SK-N-SH treated with all-trans-retinoic acid at 6 μM for 48 hours (cell line): ENCODE measurements around the gene APBA2.

Experiments used
- ATAC-seq: fragments of 200-7000 bp; cut with Tn5 transposase; 3 replicates; pipeline ENCODE4 v1.9.1; 2020; ENCODE audit warnings: mild to moderate bottlenecking, moderate library complexity
- BACH2 ChIP-seq: fragments of 250-450 bp; sonication (Bioruptor Pico); IDR thresholded peaks from 2 replicates; pipeline ENCODE4 v1.9.0; 2021; ENCODE audit warnings: mild to moderate bottlenecking, borderline replicate concordance
- CSDC2 ChIP-seq: fragments of 250-450 bp; sonication (Bioruptor Pico); IDR thresholded peaks from 2 replicates; pipeline ENCODE4 v1.5.0; 2020; ENCODE audit warnings: mild to moderate bottlenecking, moderate library complexity
- ESRRG ChIP-seq: fragments of 250-450 bp; sonication (Bioruptor Pico); IDR thresholded peaks from 2 replicates; pipeline ENCODE4 v1.6.1; 2021; ENCODE audit warnings: mild to moderate bottlenecking
- GLIS3 ChIP-seq: fragments of 250-450 bp; sonication (Bioruptor Pico); IDR thresholded peaks from 2 replicates; pipeline ENCODE4 v1.5.0; 2020; ENCODE audit warnings: mild to moderate bottlenecking, moderate library complexity
- ISL1 ChIP-seq: fragments of 250-450 bp; sonication (Bioruptor Pico); IDR thresholded peaks from 2 replicates; pipeline ENCODE4 v2.1.2; 2022; ENCODE audit warnings: mild to moderate bottlenecking, moderate library complexity
- OSR1 ChIP-seq: fragments of 250-450 bp; sonication (Bioruptor Pico); IDR thresholded peaks from 2 replicates; pipeline ENCODE4 v1.8.0; 2022; ENCODE audit warnings: moderate library complexity, mild to moderate bottlenecking, inconsistent platforms
- PPARA ChIP-seq: fragments of 250-450 bp; sonication (Bioruptor Pico); IDR thresholded peaks from 2 replicates; pipeline ENCODE4 v1.5.0; 2020; ENCODE audit warnings: mild to moderate bottlenecking, borderline replicate concordance
- RARB ChIP-seq: fragments of 250-450 bp; sonication (Bioruptor Pico); IDR thresholded peaks from 2 replicates; pipeline ENCODE4 v1.8.0; 2021; ENCODE audit warnings: mild to moderate bottlenecking, moderate library complexity
- TCF4 ChIP-seq: fragments of 250-450 bp; sonication (Bioruptor Pico); IDR thresholded peaks from 2 replicates; pipeline ENCODE4 v1.8.0; 2021; ENCODE audit warnings: mild to moderate bottlenecking, moderate library complexity, borderline replicate concordance
- TOX ChIP-seq: fragments of 250-450 bp; sonication (Bioruptor Pico); IDR thresholded peaks from 2 replicates; pipeline ENCODE4 v1.8.0; 2021; ENCODE audit warnings: mild to moderate bottlenecking, moderate library complexity, borderline replicate concordance
- ZC3H10 ChIP-seq: fragments of 250-450 bp; sonication (Bioruptor Pico); IDR thresholded peaks from 2 replicates; pipeline ENCODE4 v1.5.1; 2021; ENCODE audit warnings: mild to moderate bottlenecking, moderate library complexity
- ZFP3 ChIP-seq: fragments of 250-450 bp; sonication (Bioruptor Pico); IDR thresholded peaks from 2 replicates; pipeline ENCODE4 v1.5.0; 2020; ENCODE audit warnings: mild to moderate bottlenecking, moderate library complexity
- ZFP30 ChIP-seq: fragments of 450-650 bp; formaldehyde crosslinking; IDR thresholded peaks from 2 replicates; pipeline ENCODE4 v1.5.0; 2022; ENCODE audit warnings: mild to moderate bottlenecking, moderate library complexity
- ZNF565 ChIP-seq: fragments of 450-650 bp; formaldehyde crosslinking; conservative IDR thresholded peaks from 2 replicates; pipeline ENCODE4 v1.5.0; 2020; ENCODE audit warnings: low read depth, mild to moderate bottlenecking, moderate library complexity
- ZNF70 ChIP-seq: fragments of 450-650 bp; formaldehyde crosslinking; IDR thresholded peaks from 2 replicates; pipeline ENCODE4 v1.5.0; 2020; ENCODE audit warnings: mild to moderate bottlenecking, moderate library complexity
- ZNF8 ChIP-seq: fragments of 450-650 bp; formaldehyde crosslinking; IDR thresholded peaks from 2 replicates; pipeline ENCODE4 v1.5.0; 2020; ENCODE audit warnings: mild to moderate bottlenecking, moderate library complexity
- TF ChIP-seq, protein P1 (sequence below): fragments of 250-450 bp; sonication (Bioruptor Pico); IDR thresholded peaks from 2 replicates; pipeline ENCODE4 v1.8.0; 2020; ENCODE audit warnings: mild to moderate bottlenecking, moderate library complexity, borderline replicate concordance
- TF ChIP-seq, protein P2 (sequence below): fragments of 250-450 bp; sonication (Bioruptor Pico); IDR thresholded peaks from 2 replicates; pipeline ENCODE4 v1.8.0; 2021; ENCODE audit warnings: low read depth, mild to moderate bottlenecking, moderate library complexity, borderline replicate concordance
- TF ChIP-seq, protein P3 (sequence below): fragments of 250-450 bp; sonication (Bioruptor Pico); IDR thresholded peaks from 2 replicates; pipeline ENCODE4 v1.5.1; 2020; ENCODE audit warnings: low read depth, mild to moderate bottlenecking, moderate library complexity
- TF ChIP-seq, protein P4 (sequence below): fragments of 250-450 bp; sonication (Bioruptor Pico); IDR thresholded peaks from 2 replicates; pipeline ENCODE4 v1.5.1; 2021; ENCODE audit warnings: mild to moderate bottlenecking, moderate library complexity
- TF ChIP-seq, protein P5 (sequence below): fragments of 250-450 bp; sonication (Bioruptor Pico); IDR thresholded peaks from 2 replicates; pipeline ENCODE4 v1.5.0; 2020; ENCODE audit warnings: mild to moderate bottlenecking, moderate library complexity

The APBA2 gene

DNA sequence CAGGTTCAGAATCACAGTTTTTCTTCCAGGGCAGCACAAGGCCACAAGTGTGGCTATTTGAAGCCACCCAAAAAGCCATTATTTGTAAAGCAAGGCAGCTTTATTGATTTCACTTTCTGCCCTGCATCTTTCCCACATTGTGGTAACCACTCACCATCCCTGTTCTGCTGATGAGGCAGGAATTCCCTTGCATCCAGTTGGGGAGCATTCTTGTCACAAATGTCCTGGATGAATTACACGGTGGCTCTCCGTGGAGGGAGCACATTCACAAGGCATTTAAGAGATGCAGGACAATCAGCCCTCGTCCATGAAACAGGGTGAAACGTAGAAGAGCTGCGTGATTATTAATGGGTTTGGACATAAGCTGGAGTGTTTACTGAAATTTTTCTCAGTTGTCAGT lies 111.2 kb downstream of the APBA2 start:
- no peak for TF ChIP-seq TOX (CRISPR knock-in tag)
- TF ChIP-seq PPARA (CRISPR knock-in tag) = no peak
- no peak for TF ChIP-seq ESRRG (CRISPR knock-in tag)
- no peak for TF ChIP-seq ZNF565
- no peak for TF ChIP-seq ZC3H10 (CRISPR knock-in tag)
- TF ChIP-seq RARB (CRISPR knock-in tag) = no peak
- TF ChIP-seq ISL1 (CRISPR knock-in tag) = no peak
- TF ChIP-seq TCF4 (CRISPR knock-in tag) = no peak
- TF ChIP-seq, protein P1, sequence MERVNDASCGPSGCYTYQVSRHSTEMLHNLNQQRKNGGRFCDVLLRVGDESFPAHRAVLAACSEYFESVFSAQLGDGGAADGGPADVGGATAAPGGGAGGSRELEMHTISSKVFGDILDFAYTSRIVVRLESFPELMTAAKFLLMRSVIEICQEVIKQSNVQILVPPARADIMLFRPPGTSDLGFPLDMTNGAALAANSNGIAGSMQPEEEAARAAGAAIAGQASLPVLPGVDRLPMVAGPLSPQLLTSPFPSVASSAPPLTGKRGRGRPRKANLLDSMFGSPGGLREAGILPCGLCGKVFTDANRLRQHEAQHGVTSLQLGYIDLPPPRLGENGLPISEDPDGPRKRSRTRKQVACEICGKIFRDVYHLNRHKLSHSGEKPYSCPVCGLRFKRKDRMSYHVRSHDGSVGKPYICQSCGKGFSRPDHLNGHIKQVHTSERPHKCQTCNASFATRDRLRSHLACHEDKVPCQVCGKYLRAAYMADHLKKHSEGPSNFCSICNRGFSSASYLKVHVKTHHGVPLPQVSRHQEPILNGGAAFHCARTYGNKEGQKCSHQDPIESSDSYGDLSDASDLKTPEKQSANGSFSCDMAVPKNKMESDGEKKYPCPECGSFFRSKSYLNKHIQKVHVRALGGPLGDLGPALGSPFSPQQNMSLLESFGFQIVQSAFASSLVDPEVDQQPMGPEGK = no peak
- TF ChIP-seq ZFP30 = no peak
- no peak for ATAC-seq

DNA sequence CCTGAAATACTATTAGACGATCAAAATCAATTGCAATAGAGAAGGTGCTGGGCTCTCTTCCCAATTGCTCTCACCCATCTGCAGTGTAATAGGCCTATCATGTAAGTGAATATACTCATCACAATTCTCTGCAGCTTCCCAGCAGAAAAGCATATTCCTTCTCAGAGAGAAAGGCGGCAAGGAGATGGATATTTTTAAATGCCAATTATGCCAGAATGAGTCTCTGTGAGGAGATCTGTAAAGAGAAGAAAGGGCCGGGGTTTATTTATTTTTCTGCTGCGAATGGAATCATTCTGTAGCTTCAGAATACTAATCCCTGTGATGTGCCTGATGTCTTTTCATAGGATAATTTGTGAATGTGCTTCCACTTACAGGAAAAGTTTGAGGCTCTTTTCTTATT lies 112.0 kb downstream of the APBA2 start:
- TF ChIP-seq, protein P2, sequence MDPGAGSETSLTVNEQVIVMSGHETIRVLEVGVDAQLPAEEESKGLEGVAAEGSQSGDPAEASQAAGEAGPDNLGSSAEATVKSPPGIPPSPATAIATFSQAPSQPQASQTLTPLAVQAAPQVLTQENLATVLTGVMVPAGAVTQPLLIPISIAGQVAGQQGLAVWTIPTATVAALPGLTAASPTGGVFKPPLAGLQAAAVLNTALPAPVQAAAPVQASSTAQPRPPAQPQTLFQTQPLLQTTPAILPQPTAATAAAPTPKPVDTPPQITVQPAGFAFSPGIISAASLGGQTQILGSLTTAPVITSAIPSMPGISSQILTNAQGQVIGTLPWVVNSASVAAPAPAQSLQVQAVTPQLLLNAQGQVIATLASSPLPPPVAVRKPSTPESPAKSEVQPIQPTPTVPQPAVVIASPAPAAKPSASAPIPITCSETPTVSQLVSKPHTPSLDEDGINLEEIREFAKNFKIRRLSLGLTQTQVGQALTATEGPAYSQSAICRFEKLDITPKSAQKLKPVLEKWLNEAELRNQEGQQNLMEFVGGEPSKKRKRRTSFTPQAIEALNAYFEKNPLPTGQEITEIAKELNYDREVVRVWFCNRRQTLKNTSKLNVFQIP = no peak
- TF ChIP-seq ZNF565 (no peak), ZC3H10 (CRISPR knock-in tag) (no peak), ZFP3 (CRISPR knock-in tag) (no peak)

DNA sequence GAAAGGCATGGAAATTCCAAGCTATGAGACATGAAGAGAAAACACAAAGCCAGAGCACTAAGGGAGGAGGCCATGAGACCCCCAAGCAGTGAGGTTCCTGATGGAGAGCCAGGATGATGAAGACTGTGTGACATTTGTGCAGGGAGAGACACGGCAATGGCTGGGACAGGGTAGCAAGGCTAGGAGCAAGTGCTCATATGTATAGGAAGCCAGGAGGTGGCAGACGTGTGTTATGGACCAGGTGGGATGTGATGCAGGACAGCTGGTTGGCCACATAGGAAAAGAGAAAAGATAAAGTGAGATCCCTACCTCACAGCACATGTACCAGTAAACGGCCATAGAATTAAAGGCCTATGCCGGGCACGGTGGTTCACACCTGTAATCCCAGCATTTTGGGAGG lies 112.7 kb downstream of the APBA2 start:
- no peak for ATAC-seq
- no peak for TF ChIP-seq RARB (CRISPR knock-in tag)
- no peak for TF ChIP-seq TCF4 (CRISPR knock-in tag)
- TF ChIP-seq ZFP30 = no peak
- TF ChIP-seq ZNF70 (CRISPR knock-in tag) = no peak
- TF ChIP-seq, protein P2 = no peak
- no peak for TF ChIP-seq PPARA (CRISPR knock-in tag)
- TF ChIP-seq, protein P1 = no peak
- TF ChIP-seq, protein P3, sequence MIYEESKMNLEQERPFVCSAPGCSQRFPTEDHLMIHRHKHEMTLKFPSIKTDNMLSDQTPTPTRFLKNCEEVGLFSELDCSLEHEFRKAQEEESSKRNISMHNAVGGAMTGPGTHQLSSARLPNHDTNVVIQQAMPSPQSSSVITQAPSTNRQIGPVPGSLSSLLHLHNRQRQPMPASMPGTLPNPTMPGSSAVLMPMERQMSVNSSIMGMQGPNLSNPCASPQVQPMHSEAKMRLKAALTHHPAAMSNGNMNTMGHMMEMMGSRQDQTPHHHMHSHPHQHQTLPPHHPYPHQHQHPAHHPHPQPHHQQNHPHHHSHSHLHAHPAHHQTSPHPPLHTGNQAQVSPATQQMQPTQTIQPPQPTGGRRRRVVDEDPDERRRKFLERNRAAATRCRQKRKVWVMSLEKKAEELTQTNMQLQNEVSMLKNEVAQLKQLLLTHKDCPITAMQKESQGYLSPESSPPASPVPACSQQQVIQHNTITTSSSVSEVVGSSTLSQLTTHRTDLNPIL (CRISPR knock-in tag) = no peak
- no peak for TF ChIP-seq ZC3H10 (CRISPR knock-in tag)
- TF ChIP-seq BACH2 (CRISPR knock-in tag) = no peak
- TF ChIP-seq ZNF8 (CRISPR knock-in tag) = no peak
- TF ChIP-seq TOX (CRISPR knock-in tag) = no peak
- TF ChIP-seq, protein P4, sequence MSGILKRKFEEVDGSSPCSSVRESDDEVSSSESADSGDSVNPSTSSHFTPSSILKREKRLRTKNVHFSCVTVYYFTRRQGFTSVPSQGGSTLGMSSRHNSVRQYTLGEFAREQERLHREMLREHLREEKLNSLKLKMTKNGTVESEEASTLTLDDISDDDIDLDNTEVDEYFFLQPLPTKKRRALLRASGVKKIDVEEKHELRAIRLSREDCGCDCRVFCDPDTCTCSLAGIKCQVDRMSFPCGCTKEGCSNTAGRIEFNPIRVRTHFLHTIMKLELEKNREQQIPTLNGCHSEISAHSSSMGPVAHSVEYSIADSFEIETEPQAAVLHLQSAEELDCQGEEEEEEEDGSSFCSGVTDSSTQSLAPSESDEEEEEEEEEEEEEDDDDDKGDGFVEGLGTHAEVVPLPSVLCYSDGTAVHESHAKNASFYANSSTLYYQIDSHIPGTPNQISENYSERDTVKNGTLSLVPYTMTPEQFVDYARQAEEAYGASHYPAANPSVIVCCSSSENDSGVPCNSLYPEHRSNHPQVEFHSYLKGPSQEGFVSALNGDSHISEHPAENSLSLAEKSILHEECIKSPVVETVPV = no peak

More for the DNA sequence above, 112.0 kb downstream of the APBA2 start:
- no peak for ATAC-seq

DNA sequence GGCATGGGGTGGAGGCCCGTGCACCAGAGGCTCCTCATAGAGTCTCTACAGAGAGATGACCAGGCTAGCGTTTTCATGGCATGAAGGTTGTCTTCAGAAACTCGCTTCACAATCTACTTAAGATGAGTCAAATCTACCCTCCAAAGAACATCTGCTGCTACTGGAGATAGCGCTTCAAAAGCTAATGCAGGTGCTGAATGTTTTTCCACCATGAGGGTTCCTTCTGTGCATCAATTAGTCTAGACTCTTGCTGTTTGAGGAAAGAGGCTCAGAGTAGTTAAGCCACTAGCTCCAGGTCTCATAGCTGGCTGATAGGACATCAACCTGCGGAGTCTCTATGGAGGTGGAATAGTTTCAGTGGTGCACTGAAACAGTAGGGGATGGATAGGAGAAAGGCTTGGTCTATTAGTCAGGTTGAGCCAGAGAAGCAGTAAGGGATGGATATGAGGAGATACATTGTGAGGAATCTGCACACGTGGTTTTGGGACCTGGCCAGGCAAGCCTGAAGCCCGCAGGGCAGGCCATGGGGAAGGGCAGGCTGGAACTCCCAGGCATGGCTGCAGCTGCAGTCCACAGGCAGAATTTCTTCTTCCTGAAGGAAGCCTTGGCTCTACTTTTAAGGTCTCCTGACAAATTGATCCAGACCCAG lies 117.5 kb downstream of the APBA2 start:
- no peak for ATAC-seq
- TF ChIP-seq ESRRG (CRISPR knock-in tag) (no peak), ZNF8 (CRISPR knock-in tag) (no peak), GLIS3 (CRISPR knock-in tag) (no peak), BACH2 (CRISPR knock-in tag) (no peak), ISL1 (CRISPR knock-in tag) (no peak), ZFP30 (no peak), ZFP3 (CRISPR knock-in tag) (no peak), CSDC2 (CRISPR knock-in tag) (no peak), ZNF565 (no peak), OSR1 (CRISPR knock-in tag) (no peak), TOX (CRISPR knock-in tag) (no peak)
- TF ChIP-seq, protein P5, sequence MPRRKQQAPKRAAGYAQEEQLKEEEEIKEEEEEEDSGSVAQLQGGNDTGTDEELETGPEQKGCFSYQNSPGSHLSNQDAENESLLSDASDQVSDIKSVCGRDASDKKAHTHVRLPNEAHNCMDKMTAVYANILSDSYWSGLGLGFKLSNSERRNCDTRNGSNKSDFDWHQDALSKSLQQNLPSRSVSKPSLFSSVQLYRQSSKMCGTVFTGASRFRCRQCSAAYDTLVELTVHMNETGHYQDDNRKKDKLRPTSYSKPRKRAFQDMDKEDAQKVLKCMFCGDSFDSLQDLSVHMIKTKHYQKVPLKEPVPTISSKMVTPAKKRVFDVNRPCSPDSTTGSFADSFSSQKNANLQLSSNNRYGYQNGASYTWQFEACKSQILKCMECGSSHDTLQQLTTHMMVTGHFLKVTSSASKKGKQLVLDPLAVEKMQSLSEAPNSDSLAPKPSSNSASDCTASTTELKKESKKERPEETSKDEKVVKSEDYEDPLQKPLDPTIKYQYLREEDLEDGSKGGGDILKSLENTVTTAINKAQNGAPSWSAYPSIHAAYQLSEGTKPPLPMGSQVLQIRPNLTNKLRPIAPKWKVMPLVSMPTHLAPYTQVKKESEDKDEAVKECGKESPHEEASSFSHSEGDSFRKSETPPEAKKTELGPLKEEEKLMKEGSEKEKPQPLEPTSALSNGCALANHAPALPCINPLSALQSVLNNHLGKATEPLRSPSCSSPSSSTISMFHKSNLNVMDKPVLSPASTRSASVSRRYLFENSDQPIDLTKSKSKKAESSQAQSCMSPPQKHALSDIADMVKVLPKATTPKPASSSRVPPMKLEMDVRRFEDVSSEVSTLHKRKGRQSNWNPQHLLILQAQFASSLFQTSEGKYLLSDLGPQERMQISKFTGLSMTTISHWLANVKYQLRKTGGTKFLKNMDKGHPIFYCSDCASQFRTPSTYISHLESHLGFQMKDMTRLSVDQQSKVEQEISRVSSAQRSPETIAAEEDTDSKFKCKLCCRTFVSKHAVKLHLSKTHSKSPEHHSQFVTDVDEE (CRISPR knock-in tag) = no peak
